H1 (cell line): ENCODE results near the gene B3GAT1. TPM values are rescaled to one million over a fixed set of nuclear protein-coding genes. Genes with fewer than 3 reads are reported as not detected.

Experiments
- KDM1A ChIP-seq: fragments of 200-600, 300-600 bp; sonication (generic); IDR thresholded peaks from 2 replicates; pipeline ENCODE4 v1.7.1; 2016; ENCODE audit warnings: mild to moderate bottlenecking, low read length, borderline replicate concordance
- POLR2AphosphoS5 ChIP-seq: IDR thresholded peaks from 2 replicates; pipeline ENCODE4 v1.6.1; 2011; ENCODE audit warnings: low read depth, low read length
- SAP30 ChIP-seq: fragments of 300-600 bp; sonication (generic); IDR thresholded peaks from 2 replicates; pipeline ENCODE4 v1.7.1; 2012; ENCODE audit warnings: low read length, moderate library complexity, mild to moderate bottlenecking, inconsistent platforms; ENCODE audit not compliant: insufficient read depth, insufficient replicate concordance
- SUZ12 ChIP-seq: fragments of 200-600 bp; sonication (generic); IDR thresholded peaks from 2 replicates; pipeline ENCODE4 v1.6.1; 2012; ENCODE audit warnings: mild to moderate bottlenecking, inconsistent platforms, low read length, moderate library complexity, mixed read lengths
- polyA plus RNA-seq, 7 experiments: library from polyadenylated mRNA; depleted of rRNA in 3 of 7; stranded (reverse) in 5 of 7; unstranded in 2 of 7; fragments of >200 nt in 5 of 7; fragments of 200-250 nt in 2 of 7; gene quantifications; 1 replicate in 5 of 7; 2 replicates in 1 of 7; 4 replicates in 1 of 7; pipeline versions ENCODE4 v1.2.1 to v1.2.3, GENCODE V29; 2011 to 2013; ENCODE audit warnings: missing spikeins in 2 of 7, mixed read lengths in 2 of 7
- total RNA-seq: library from RNA; stranded (reverse); fragmentation: NEBNext Ultra II Directional; extraction: Animal tissue kit (Norgen Biotek cat#: 25700); gene quantifications from 2 replicates; pipeline ENCODE4 v1.2.1, GENCODE V29; 2021
- TF ChIP-seq, protein P1 (sequence below): IDR thresholded peaks from 2 replicates; pipeline ENCODE4 v1.6.1; 2012; ENCODE audit warnings: inconsistent platforms

Gene B3GAT1
- total and polyA plus RNA-seq, 2 of the 8 experiments (the other 6 are each of a cell fraction or from before 2014, with no cell fraction given): 19.7 to 32.4 TPM

DNA sequence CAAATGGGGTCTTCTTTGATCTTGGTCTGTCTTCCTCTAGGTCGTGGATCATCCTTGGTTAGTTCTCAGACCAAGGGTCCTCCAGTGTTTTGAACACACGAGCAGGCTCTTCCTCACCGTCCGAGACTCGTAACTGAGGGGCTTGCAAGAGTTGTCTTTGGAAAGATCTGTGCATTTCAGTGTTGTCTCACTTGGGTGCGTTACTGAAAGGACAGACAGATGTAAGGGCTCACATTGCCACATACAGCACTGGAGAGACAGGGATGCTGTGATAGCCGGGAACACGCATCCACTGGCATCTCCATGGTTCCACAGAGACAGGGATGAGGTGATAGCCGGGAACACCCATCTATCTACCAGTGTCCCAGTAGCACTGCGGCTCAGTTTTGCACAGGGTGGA lies 64.6 kb downstream of the B3GAT1 start (continued):
- no peak for TF ChIP-seq SUZ12
- TF ChIP-seq KDM1A: no peak
- TF ChIP-seq, protein P1, sequence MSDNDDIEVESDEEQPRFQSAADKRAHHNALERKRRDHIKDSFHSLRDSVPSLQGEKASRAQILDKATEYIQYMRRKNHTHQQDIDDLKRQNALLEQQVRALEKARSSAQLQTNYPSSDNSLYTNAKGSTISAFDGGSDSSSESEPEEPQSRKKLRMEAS: no peak
- TF ChIP-seq SAP30: no peak
- no peak for TF ChIP-seq POLR2AphosphoS5
- TF ChIP-seq, all 59 proteins: peak for 0
